Measurements from ENCODE around the gene ZDHHC8. TPM values are rescaled to one million over a fixed set of nuclear protein-coding genes. Genes with fewer than 3 reads are reported as not detected.

Gene ZDHHC8
- total RNA-seq, 1 experiment from 2014 or later: 51.7 TPM

GRCh38 chr22:20128902-20129746 lies 2.5 kb upstream of the ZDHHC8 start:
- peaks cover 2% of the 10 kb centered on the region for H4K20me1 ChIP-seq (ENCODE audit: control insufficient read depth, insufficient read depth, insufficient read length)
- no peaks in the 10 kb centered on the region for H3K9me3 Mint-ChIP-seq
- H3K9ac ChIP-seq (ENCODE audit: extremely low read depth, insufficient read length, low read length): no peak overlapping the region
- H2BK120ac ChIP-seq (ENCODE audit: low read depth, low read length, poor library complexity, severe bottlenecking): no peak overlapping the region
- H3K79me2 ChIP-seq (ENCODE audit: insufficient read depth, low read length): no peaks in the 10 kb centered on the region
- no CpG with 5 or more reads among the region's 18 CpGs for WGBS (ENCODE audit: extremely low coverage, insufficient read length, low lambda C conversion rate)
- H4K91ac ChIP-seq (ENCODE audit: insufficient read length, low read depth, low read length): no peak overlapping the region
- H3K4me3 Mint-ChIP-seq: peak overlapping the region in 1 of 2 experiments; percentile 7; a peak in 1 of 5 replicates
- H3K23ac ChIP-seq (ENCODE audit: insufficient read length, low read depth, low read length): no peak overlapping the region
- H3T11ph ChIP-seq (ENCODE audit: low read length): no peak overlapping the region
- peaks cover 3% of the 10 kb centered on the region for H3K79me1 ChIP-seq (ENCODE audit: insufficient read depth, low read depth, low read length, poor library complexity, severe bottlenecking)
- H4K5ac ChIP-seq (ENCODE audit: insufficient read length, low read depth, low read length): no peak overlapping the region
- H3K27ac Mint-ChIP-seq: peak overlapping the region; percentile 18 to 74 (median 48); a peak in 2 of 7 replicates
- no peaks in the 10 kb centered on the region for H3K4me1 ChIP-seq (ENCODE audit: insufficient read depth, low read length)
- H2AK5ac ChIP-seq (ENCODE audit: insufficient read length, low read length): no peak overlapping the region
- H3K27me3 Mint-ChIP-seq (ENCODE audit: low read depth): no peaks in the 10 kb centered on the region; the same call in 1 of the 2 replicates
- no peak overlapping the region for H4K8ac ChIP-seq (replicated peaks; ENCODE audit: insufficient read length, low read depth, low read length)
- TF ChIP-seq, protein P1, sequence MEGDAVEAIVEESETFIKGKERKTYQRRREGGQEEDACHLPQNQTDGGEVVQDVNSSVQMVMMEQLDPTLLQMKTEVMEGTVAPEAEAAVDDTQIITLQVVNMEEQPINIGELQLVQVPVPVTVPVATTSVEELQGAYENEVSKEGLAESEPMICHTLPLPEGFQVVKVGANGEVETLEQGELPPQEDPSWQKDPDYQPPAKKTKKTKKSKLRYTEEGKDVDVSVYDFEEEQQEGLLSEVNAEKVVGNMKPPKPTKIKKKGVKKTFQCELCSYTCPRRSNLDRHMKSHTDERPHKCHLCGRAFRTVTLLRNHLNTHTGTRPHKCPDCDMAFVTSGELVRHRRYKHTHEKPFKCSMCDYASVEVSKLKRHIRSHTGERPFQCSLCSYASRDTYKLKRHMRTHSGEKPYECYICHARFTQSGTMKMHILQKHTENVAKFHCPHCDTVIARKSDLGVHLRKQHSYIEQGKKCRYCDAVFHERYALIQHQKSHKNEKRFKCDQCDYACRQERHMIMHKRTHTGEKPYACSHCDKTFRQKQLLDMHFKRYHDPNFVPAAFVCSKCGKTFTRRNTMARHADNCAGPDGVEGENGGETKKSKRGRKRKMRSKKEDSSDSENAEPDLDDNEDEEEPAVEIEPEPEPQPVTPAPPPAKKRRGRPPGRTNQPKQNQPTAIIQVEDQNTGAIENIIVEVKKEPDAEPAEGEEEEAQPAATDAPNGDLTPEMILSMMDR (conservative IDR thresholded peaks at IDR 0.05): peak; percentile 65
- H2AFZ ChIP-seq (ENCODE audit: low read length): no peak overlapping the region
- no peak overlapping the region for H2BK15ac ChIP-seq (ENCODE audit: low read depth, low read length)
- no peaks in the 10 kb centered on the region for H3K27me3 ChIP-seq (ENCODE audit: insufficient read depth, low read length)
- H3K18ac ChIP-seq (ENCODE audit: insufficient read length, low read depth, low read length): no peak overlapping the region
- H3K27ac ChIP-seq (ENCODE audit: insufficient read length, low read depth, low read length): no peak overlapping the region
- no peak overlapping the region for H2BK20ac ChIP-seq (ENCODE audit: low read depth, low read length, poor library complexity, severe bottlenecking)
- peaks cover 8% of the 10 kb centered on the region in 2 experiments for H3K4me1 Mint-ChIP-seq
- H3K4ac ChIP-seq (ENCODE audit: low read depth, low read length): no peak overlapping the region
- no peak overlapping the region for H3K56ac ChIP-seq (ENCODE audit: insufficient read length, low read depth, low read length)
- no peak overlapping the region for H3K4me2 ChIP-seq (ENCODE audit: insufficient read depth, insufficient read length, low read length)
- peaks cover 18 to 42% (median 36%) of the 10 kb centered on the region in 3 experiments; a peak in 6 of 7 replicates for H3K36me3 Mint-ChIP-seq (ENCODE audit: insufficient read depth in 1 of 3, low read depth in 3 of 3)
- H3K14ac ChIP-seq (ENCODE audit: insufficient read depth, low read length): no peak overlapping the region
- H2BK12ac ChIP-seq (ENCODE audit: insufficient read length, low read depth, low read length): no peak overlapping the region
- no peak overlapping the region for H2BK5ac ChIP-seq (ENCODE audit: insufficient read length, low read length)
- peak; percentile 75 for DNase-seq
- H3K9me3 ChIP-seq (ENCODE audit: control insufficient read depth, low read depth, low read length): no peaks in the 10 kb centered on the region
- H3K23me2 ChIP-seq (ENCODE audit: insufficient read length, low read depth, low read length, poor library complexity, severe bottlenecking): peaks cover 4% of the 10 kb centered on the region
